Fibroblast of skin of left biceps (primary cell): ENCODE measurements around the gene MLIP.

Experiments
- DNase-seq, 2 experiments: peaks; one replicate each; pipeline ENCODE4 v3.0.0-alpha.2; 2013; ENCODE audit warnings: low read depth in 2 of 2

Gene MLIP

DNA sequence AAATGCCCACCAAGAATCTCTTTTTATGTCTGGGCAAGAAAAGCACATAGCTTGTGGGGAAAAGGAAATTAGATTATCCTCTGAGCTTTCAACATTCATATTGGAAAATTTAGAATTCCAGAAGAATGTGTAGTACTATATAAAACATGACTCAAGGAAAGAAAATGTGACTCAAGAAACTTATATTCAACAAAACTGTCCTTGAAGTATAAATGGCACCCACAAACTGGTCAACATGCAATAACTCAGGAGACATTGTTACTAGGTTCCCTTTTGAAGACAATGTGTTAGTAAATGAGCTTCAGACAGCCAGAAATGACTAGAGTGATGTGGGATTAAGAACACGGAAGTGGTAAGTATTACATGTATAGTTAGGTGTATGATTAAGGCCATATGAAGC, 170.9 kb downstream of the MLIP start:
- peak; percentile 98 for DNase-seq

DNA sequence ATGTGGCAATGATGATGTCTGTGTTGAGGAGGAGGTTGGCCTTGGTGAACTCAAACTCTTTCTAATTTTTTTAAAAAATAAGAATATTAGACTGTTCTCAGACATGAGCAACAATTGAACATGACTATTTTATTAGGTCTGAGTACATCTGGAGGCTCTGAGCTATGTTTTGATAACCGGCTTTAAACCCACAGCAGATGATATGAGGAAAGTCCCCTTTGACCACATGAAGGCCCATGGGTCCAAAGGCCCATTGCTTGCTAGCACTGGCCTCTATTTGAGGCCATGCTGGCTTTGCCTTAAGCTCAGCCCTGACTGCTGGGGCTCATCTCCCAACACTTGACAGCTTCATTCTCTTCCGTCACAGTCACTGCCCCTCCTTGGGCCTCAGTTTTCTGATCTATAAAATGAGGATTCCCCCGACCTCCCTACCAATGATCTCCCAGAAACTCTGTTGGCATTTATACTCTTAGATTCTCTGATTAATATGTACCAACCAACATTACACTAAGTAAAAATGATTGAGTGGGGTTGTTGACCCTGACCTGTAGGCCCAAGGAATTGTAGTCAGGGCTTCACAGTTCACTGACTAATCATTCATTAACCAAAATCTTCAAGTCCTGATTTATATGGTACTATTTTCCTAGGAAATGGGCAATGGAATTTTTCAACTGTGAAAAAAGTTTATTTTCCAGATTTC, 173.1 kb downstream of the MLIP start:
- DNase-seq: no peak

DNA sequence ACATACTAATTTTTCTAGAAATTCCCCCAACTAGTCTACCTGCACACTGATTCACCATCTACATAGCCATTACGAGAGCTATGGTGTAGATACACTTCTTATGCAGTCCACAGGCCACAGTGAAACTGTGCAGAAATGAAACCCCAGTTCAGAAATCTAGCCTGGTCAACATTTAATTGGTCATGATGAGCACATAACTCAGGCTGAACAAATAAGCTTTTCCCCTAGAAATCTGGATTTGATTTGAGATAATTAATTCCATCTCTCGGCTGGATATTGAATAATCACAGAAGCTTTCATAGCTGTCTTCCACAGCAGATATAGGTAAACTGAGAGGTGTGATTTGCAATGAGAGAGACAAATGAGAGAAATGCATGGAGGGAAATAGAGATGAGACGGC, 174.4 kb downstream of the MLIP start:
- no peak for DNase-seq

DNA sequence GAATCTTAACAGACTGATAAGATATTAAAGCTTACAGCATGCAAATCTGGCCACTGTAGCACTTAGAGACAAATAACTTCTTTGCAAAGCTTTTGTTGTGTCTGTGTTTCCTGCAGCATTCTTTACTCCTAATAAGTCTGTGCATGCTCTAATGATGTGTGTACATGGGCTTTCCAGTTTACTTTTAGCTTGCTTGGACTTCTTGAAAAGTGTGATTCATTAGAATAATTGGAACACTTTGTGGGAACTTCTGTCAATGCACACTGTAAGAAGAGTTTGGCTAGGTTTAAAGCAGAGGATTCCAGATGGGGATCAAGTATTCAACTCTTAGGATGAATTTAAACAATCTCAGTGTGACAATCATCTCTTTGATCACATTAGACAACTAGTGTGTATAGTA, 174.9 kb downstream of the MLIP start:
- no peak for DNase-seq

DNA sequence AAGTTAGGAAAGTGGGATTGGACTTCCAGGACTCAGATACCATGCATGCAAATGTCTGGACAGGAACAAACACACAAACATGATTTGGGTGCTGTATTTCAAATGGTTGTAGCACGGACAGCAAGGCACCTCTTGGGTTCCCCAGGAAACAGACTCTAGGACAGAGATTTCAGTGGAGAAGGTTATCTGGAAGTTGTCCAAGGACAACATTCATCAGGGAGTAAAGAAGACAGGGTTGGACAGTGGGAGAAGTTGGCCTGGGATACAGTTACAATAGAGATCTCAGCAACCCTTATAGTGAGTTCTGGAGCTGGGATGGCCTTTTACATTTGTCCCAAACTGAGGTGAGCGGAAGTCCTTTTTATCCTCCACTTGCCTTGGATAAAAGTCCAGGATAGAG, 177.2 kb downstream of the MLIP start:
- no peak for DNase-seq

DNA sequence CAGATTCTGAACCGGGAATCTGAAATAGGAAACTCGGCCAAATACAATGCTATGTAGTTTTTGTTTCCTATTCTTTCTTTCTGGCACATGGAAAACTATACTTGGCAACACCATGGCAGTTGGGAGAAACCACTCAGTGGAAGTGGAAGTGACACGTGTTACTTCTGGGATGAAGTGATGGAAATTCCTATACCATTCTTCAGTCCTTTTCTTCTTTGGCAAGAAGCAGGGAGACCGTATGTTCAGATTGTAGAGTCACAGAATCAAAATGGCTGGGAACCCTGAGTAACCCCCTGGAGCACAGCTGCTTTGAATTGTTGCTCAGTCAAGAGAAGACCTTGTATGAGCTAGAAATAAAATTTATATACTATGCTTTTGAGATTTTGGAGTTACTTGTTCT, 178.2 kb downstream of the MLIP start:
- no peak for DNase-seq

DNA sequence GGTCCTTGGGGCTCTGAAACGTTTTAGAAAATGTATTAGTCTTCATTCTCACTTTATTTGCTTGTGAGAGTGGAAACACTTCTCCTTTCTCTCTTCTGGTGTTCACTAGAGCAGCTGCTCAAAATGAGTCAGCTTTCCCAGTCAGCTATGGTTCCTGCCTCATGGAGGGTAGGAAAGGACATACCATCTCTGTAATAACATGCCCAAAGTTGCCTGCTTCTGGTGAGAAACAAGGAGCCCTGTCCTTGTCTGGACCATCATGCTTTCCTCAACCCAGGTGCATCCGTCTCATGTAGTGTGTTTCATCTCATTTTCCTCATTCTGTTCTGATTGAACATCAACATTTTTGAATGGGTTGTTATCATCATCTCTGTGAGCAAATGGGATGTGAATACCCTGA, 179.9 kb downstream of the MLIP start:
- no peak for DNase-seq

DNA sequence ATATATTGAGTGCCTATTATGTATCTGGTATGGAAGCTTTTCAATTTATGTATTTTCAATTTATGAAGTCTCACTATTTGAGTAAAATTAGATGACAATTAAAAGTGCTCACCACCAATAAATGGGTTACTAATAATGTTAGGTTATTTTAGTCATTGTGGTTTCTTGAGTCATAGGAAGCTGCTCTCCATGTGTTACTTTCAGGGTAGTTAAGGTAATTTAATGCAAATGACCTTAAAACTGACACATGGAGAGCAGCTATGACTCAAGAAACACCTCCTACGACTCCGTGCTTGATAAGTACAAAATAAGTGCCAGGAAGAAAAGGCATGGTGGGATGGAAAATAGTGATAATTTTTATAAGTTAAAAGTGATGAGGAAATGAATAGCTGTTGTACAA, 180.5 kb downstream of the MLIP start:
- DNase-seq: peak in 1 of 2 experiments; percentile 58

DNA sequence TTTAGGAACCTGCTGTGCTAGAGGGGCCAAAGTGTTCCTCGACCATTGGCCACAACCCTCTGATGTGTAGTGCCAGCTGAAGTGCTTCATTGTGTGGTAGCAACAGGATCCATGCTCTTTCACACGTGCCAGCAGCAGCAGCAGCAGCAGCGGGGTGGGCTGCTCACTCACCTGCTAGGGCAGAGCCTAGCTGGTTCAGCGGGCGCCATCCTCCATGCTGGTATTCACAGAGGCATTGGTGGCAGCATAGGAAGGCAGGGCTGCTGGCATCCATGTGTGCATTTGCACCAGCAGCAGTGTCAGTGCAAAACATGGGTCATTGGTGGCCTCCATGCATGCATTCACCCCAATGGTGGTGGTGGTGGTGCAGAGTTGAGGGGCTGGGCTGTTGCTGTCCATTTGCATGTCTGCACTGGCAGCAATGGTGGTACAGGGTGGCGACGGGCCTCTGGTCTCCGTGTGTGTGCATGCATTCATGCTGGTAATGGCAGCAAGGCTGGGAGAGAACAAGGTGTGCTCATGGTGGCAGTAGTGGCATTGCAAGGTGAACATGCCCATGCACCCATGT, 183.8 kb downstream of the MLIP start:
- DNase-seq: no peak

DNA sequence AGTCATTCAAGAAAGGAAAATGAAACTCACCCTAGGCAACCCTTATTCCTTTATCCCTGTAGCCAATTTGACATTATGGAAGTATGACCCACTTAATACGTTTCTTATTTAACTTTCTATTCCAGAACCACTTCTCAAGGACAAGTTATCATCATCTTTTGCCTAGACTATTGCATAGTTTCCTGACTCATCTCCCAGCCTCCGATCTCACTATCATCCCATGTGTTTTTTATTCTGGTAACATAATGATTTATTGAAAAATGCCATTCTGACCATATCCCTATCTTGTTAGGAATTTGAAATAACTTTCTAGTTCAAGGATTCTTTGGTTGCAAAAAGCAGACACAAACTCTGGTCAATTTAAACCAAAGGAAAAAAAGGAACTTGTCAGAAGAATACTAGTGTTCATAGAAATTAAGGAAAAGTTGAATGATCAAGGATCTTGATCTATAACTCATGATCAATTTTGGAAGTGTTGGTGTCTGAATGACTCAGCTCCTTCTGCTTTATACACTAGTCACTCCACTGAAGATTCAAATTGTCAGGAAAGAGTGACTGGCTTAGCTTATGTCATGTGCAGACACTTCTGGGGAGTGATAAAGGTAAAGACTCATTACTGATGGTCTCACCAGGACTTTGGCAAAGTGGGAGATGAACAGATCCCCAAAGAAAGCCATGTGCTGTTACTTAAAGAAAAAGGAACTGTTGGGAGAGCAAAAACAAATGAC, 188.5 kb downstream of the MLIP start:
- peak; percentile 73 to 76 for DNase-seq

DNA sequence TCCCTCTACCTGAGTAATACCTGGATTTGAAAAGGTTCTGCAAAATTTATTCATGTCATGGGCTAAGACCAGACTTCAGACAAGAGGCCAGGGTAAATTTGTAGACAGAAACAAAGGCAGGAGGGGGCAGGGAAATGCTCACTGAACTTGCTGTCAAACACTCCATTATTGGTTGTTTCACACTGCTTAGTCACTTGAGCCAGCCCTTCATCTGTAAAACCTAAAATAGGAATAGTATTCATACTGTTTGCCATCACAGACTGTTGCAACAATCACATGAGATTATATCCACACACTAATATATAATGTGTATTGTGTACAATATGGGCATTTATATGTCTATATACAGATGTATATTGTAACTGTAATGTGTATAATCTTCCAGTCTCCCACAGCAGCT, 190.5 kb downstream of the MLIP start:
- DNase-seq: no peak

DNA sequence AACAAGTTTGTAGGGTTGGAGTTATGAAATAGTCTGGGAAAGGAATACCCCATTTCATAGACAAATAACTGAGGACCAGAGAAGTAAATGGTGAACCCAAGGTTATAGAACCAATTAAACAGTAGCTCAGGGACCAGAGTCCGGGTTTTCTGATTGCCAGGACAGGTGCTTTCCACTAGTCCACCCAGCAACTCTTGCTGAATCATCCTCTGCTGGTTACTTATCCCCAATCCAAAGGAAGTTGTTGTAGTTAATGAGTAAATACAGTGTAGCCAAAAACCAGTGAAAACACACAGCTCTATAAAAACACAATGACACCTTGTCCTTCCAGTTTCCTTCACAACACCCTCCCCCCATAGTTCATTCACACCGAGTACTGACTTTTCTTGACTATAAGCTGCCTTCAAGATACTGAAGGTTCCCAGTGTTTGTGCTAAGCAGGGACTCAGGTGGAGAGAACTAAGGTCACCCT, 196.2 kb downstream of the MLIP start:
- no peak for DNase-seq

DNA sequence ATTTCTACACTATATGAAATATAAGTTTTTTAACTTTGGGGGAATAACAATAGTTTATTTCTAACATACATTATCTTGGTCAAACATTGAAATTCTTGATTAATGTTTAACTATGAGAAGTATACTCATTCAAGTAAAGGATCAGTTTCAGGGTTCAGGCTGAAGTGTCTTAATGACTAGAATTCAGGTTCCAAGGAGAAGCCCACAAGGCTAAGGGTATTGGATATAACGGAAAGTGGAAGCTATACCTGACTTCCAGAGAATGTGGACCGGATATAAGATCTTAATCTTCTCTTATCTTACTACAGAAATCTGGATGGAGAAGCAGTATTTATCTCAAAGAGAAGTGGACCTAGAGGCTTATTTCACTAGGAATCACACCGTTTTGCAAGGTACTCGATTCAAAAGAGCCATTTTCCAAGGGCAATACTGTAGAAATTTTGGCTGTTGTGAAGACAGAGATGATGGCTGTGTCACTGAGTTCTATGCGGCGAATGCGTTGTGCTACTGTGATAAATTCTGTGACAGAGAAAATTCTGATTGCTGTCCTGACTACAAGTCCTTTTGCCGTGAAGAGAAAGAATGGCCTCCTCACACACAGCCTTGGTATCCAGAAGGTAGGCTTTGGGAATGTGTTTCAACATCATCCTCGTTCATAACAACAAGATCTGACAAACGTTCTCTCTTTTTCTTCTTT, 197.2 kb downstream of the MLIP start, which contains the start of gene TINAG:
Gene TINAG, plus strand, starts transcription at position 153 of the 697 bp plus-strand sequence. Its CDS starts 110 bp downstream, at position 263.
- DNase-seq: no peak

DNA sequence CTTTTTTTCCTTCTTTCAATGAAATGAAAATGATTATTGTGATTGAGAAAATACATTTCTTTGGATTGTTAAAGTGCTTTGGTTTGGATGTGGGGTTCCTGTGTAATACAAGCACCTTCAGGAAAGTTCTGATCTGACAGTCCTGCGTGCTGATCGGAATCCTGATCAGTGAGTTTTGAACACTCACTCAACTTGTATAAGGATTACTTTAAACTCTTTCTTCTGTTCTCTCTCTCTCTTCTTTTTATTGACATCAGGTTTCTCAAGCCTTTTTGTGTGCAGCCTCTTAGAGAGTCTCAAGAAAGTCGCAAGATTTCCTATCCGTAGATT, 197.7 kb downstream of the MLIP start:
- DNase-seq: no peak

DNA sequence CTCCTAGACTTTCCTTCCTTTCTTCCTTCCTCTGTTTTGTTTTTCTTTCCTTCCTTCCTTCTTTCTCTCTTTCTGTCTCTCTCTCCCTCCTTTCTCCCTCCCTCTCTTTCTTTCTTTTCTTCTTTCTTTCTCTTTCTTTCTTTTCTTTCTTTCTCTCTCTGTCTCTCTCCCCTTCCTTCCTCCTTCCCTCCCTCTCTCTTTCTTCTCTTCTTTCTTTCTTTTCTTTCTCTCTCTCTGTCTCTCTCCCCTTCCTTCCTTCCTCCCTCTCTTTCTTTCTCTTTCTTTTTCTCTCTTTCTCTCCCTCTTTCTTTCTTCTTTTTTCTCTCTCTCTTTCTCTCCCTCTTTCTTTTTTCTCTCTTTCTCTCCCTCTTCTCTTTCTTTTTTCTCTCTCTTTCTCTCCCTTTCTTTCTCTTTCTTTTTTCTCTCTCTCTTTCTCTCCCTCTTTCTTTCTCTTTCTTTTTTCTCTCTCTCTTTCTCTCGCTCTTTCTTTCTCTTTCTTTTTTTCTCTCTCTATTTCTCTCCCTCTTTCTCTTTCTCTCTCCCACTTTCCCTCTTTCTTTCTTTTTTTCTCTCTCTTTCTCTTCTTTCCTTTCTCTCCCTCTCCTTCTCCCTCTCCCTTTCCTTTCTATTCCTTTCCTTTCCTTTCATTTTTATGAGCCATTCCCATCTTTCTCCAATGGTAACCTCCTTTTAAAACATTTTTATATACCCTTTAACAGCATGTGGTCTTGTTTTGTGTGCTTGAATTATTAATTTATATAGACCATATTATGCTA, 199.3 kb downstream of the MLIP start:
- no peak for DNase-seq

DNA sequence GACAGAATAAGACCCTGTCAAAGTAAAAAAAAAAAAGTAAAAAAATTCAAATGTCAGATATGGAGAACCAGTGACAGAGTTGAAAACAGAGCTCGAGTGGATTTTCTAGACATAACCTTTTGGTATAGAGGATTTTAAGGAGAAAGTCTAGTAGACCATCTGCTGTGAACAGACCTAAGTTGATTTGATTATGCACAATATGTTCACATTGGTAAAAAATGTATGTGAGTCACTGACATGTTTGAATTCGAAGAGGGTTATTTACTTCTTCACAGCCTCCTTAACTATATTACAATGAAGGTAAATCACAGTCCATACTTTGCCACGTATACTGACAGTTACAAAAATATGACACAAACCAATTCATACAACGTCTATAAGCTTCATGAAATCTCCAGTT, 204.4 kb downstream of the MLIP start:
- DNase-seq: no peak
